Endothelial cell of umbilical vein (primary cell): ENCODE measurements around the gene VPS16. TPM values are rescaled to one million over a fixed set of nuclear protein-coding genes. Genes with fewer than 3 reads are reported as not detected.
"Not testable (repeated sequence)": the region's sequence is repeated elsewhere in the genome, so short reads cannot be mapped to it uniquely, and the experiment has no call there.

ENCODE experiments used
- BruUV-seq: library from RNA; stranded (reverse); fragments of 400-500 nt; replicated peaks from 2 replicates; lab custom pipeline; 2021; lab: Mats Ljungman, UMichigan
- CTCF ChIA-PET: fragments of 300-600, 350-600 bp; sonication (Branson Sonifier 250); formaldehyde crosslinking; loops from one replicate; lab custom pipeline; 2021; ENCODE audit warnings: antibody characterized with exemption, inconsistent platforms; lab: Charles Lee
- POLR2A ChIA-PET: fragments of 300-600, 350-600 bp; sonication (Branson Sonifier 250); formaldehyde crosslinking; loops from one replicate; lab custom pipeline; 2021; ENCODE audit warnings: antibody characterized with exemption, inconsistent platforms; lab: Charles Lee
- DNase-seq: peaks from one replicate; pipeline ENCODE4 v3.0.0-alpha.2; 2011; ENCODE audit warnings: low read depth, low spot score
- FAIRE-seq: peaks from 2 replicates; lab custom pipeline; 2011; peaks lifted over from hg19 to GRCh38; lab: Jason Lieb, UNC
- H2AFZ ChIP-seq: 2 replicates; pipeline ENCODE4 v1.6.0; 2012; ENCODE audit warnings: low read depth, low read length, control low read depth, inconsistent platforms
- H3K27ac ChIP-seq: 2 replicates; pipeline ENCODE4 v1.5.1; 2011; ENCODE audit warnings: low read depth, mild to moderate bottlenecking, control low read depth, low read length, moderate library complexity; ENCODE audit not compliant: insufficient read depth
- H3K27me3 ChIP-seq, 2 experiments: 2 replicates each; pipeline versions ENCODE4 v1.6.0 to v1.6.1; 2011; ENCODE audit warnings: low read length in 2 of 2, mixed read lengths in 1 of 2; ENCODE audit not compliant: control insufficient read depth in 2 of 2, insufficient read depth in 2 of 2
- H3K36me3 ChIP-seq, 2 experiments: 2 replicates in 1 of 2; 3 replicates in 1 of 2; pipeline ENCODE4 v1.5.1; 2011; ENCODE audit warnings: low read length in 2 of 2, mild to moderate bottlenecking in 1 of 2, moderate library complexity in 1 of 2; ENCODE audit not compliant: control insufficient read depth in 2 of 2, insufficient read depth in 2 of 2; ENCODE audit errors: extremely low read depth in 1 of 2
- H3K4me1 ChIP-seq: 3 replicates; pipeline ENCODE4 v1.5.1; 2011; ENCODE audit warnings: mild to moderate bottlenecking, low read length; ENCODE audit not compliant: control insufficient read depth, insufficient read depth; ENCODE audit errors: extremely low read depth
- H3K4me2 ChIP-seq: 2 replicates; pipeline ENCODE4 v1.6.1; 2011; ENCODE audit warnings: low read length, control low read depth, mixed read lengths; ENCODE audit not compliant: insufficient read depth
- H3K4me3 ChIP-seq, 3 experiments: fragments of 200-600 bp in 1 of 3; sonication (generic), shearing (Covaris generic) in 1 of 3; replicated peaks in 1 of 3; 2 replicates each; pipeline ENCODE4 v1.5.1; 2011 to 2016; ENCODE audit warnings: control low read depth in 3 of 3, low read length in 3 of 3, mild to moderate bottlenecking in 2 of 3, inconsistent platforms in 1 of 3, low read depth in 1 of 3, moderate library complexity in 1 of 3; ENCODE audit not compliant: insufficient read depth in 1 of 3
- H3K79me2 ChIP-seq: 2 replicates; pipeline ENCODE4 v1.6.0; 2012; ENCODE audit warnings: low read length, inconsistent platforms; ENCODE audit not compliant: control insufficient read depth, insufficient read depth
- H3K9ac ChIP-seq: replicated peaks from 2 replicates; pipeline ENCODE3; 2011; ENCODE audit warnings: low read length, control low read depth; ENCODE audit not compliant: insufficient read depth; ENCODE audit errors: extremely low read depth
- H3K9me1 ChIP-seq: replicated peaks from 3 replicates; pipeline ENCODE4 v1.6.0; 2011; ENCODE audit warnings: mild to moderate bottlenecking, low read length; ENCODE audit not compliant: control insufficient read depth, insufficient read depth; ENCODE audit errors: extremely low read depth
- H3K9me3 ChIP-seq: replicated peaks from 2 replicates; pipeline ENCODE4 v1.5.1; 2012; ENCODE audit warnings: low read length, inconsistent platforms; ENCODE audit not compliant: control insufficient read depth, insufficient read depth
- H4K20me1 ChIP-seq: replicated peaks from 2 replicates; pipeline ENCODE3; 2011; ENCODE audit warnings: mild to moderate bottlenecking, low read length; ENCODE audit not compliant: control insufficient read depth, insufficient read depth; ENCODE audit errors: extremely low read depth
- EZH2 ChIP-seq: IDR thresholded peaks from 2 replicates; pipeline ENCODE4 v1.6.1; 2012; ENCODE audit warnings: borderline replicate concordance, low read depth, mild to moderate bottlenecking, moderate library complexity, low read length, inconsistent platforms; ENCODE audit not compliant: severe bottlenecking
- FOS ChIP-seq: IDR thresholded peaks from 2 replicates; pipeline ENCODE4 v1.6.1; 2011; ENCODE audit warnings: mild to moderate bottlenecking, low read length, moderate library complexity, borderline replicate concordance; ENCODE audit not compliant: insufficient read depth
- GATA2 ChIP-seq: IDR thresholded peaks from 2 replicates; pipeline ENCODE4 v1.7.0; 2011; ENCODE audit warnings: low read depth, mild to moderate bottlenecking, moderate library complexity, mixed read lengths, low read length; ENCODE audit not compliant: insufficient read length, insufficient read depth
- JUN ChIP-seq: IDR thresholded peaks from 2 replicates; pipeline ENCODE4 v1.6.1; 2011; ENCODE audit warnings: borderline replicate concordance, low read depth; ENCODE audit not compliant: insufficient read length, insufficient read depth
- MYC ChIP-seq: IDR thresholded peaks from one replicate; pipeline ENCODE4 v1.6.1; 2011; ENCODE audit warnings: mild to moderate bottlenecking, low read depth, low read length
- POLR2A ChIP-seq: IDR thresholded peaks from 2 replicates; pipeline ENCODE4 v1.6.1; 2012; ENCODE audit warnings: low read depth, mild to moderate bottlenecking, control low read depth, low read length
- POLR2AphosphoS5 ChIP-seq: IDR thresholded peaks from 2 replicates; pipeline ENCODE4 v1.6.1; 2012; ENCODE audit warnings: low read depth, mild to moderate bottlenecking, control low read depth, low read length, moderate library complexity; ENCODE audit not compliant: insufficient read depth
- dilution Hi-C: fragments of 300-500 bp; cut with MboI; formaldehyde crosslinking; loops from one replicate; pipeline ENCODE4 v1.15.0; 2019; ENCODE audit warnings: low sequenced_read_pairs; ENCODE audit not compliant: extremely low pct_ligation_motif_present
- intact Hi-C: fragments of 100-400 bp; cut with micrococcal nuclease; formaldehyde crosslinking; loops from one replicate; pipeline ENCODE4 v1.10.0; 2022
- polyA plus RNA-seq, 4 experiments: library from polyadenylated mRNA; depleted of rRNA in 3 of 4; stranded (reverse) in 3 of 4; unstranded in 1 of 4; fragments of >200 nt; gene quantifications; 2 replicates each; pipeline versions ENCODE4 v1.2.1 to v1.2.3, GENCODE V29; 2011 to 2012; ENCODE audit warnings: missing spikeins in 1 of 4
- total RNA-seq: library from RNA; stranded (reverse); gene quantifications from 2 replicates; pipeline ENCODE4 v1.2.3, GENCODE V29; 2021
- TF ChIP-seq, protein P1 (sequence below): IDR thresholded peaks from 2 replicates; pipeline ENCODE4 v1.6.1; 2011; ENCODE audit not compliant: insufficient read depth, insufficient read length
- TF ChIP-seq, protein P2 (sequence below), 2 donors: IDR thresholded peaks; 1 replicate in 1 of 2; 2 replicates in 1 of 2; pipeline ENCODE4 v1.5.1; 2011; ENCODE audit warnings: low read length in 2 of 2, mild to moderate bottlenecking in 2 of 2, moderate library complexity in 2 of 2, control low read depth in 1 of 2, inconsistent platforms in 1 of 2, low read depth in 1 of 2; ENCODE audit not compliant: insufficient read depth in 1 of 2; ENCODE audit errors: extremely low read depth in 1 of 2

VPS16 gene
- total and polyA plus RNA-seq, 2 donors (not counting 3 experiments of a cell fraction or from before 2014, with no cell fraction given), result 37.6 to 42.3 TPM

DNA sequence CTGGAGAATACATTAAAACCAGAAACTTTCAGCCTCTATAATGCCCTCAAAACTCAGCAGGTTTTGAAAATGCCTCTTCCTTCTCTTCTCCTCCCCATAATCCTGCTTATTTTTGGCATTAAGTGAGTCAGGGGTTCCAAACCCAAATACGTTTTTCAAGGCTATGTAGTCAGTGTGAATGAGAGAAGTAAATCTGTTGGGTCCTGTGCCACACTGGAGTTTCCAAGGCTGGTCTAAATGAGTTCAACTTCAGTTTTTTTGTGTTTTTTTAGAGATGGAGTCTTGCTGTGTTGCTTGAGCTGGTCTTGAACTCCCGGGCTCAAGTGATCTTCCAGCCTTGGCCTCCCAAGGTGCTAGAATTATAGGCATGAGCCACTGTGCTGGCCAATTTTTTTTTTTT, 53.7 kb downstream of the VPS16 start:
- no peak overlapping the region for H3K4me2 ChIP-seq
- ChIA-PET POLR2A (no interaction called here), CTCF (no interaction called here)
- H3K79me2 ChIP-seq, result peaks cover 74% of the 10 kb centered on the region
- no peak overlapping the region for H2AFZ ChIP-seq
- no peaks in the 10 kb centered on the region for H3K36me3 ChIP-seq
- BruUV-seq, result no TSS peak
- peaks cover 17% of the 10 kb centered on the region for H3K4me1 ChIP-seq
- dilution Hi-C loops, result no loop called here
- no peaks in the 10 kb centered on the region for H3K27me3 ChIP-seq
- H3K9ac ChIP-seq, result no peak overlapping the region
- no peak overlapping the region for H3K27ac ChIP-seq
- TF ChIP-seq FOS, result no peak
- TF ChIP-seq, protein P1, sequence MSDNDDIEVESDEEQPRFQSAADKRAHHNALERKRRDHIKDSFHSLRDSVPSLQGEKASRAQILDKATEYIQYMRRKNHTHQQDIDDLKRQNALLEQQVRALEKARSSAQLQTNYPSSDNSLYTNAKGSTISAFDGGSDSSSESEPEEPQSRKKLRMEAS, result no peak
- no peak for TF ChIP-seq MYC
- TF ChIP-seq POLR2AphosphoS5, result no peak
- no peak for TF ChIP-seq POLR2A
- TF ChIP-seq, protein P2, sequence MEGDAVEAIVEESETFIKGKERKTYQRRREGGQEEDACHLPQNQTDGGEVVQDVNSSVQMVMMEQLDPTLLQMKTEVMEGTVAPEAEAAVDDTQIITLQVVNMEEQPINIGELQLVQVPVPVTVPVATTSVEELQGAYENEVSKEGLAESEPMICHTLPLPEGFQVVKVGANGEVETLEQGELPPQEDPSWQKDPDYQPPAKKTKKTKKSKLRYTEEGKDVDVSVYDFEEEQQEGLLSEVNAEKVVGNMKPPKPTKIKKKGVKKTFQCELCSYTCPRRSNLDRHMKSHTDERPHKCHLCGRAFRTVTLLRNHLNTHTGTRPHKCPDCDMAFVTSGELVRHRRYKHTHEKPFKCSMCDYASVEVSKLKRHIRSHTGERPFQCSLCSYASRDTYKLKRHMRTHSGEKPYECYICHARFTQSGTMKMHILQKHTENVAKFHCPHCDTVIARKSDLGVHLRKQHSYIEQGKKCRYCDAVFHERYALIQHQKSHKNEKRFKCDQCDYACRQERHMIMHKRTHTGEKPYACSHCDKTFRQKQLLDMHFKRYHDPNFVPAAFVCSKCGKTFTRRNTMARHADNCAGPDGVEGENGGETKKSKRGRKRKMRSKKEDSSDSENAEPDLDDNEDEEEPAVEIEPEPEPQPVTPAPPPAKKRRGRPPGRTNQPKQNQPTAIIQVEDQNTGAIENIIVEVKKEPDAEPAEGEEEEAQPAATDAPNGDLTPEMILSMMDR (IDR thresholded peaks at IDR 0.05; ENCODE audit: extremely low read depth in 1 of 2, insufficient read depth in 1 of 2, low read depth in 1 of 2, low read length in 2 of 2), result no peak
- no peak for TF ChIP-seq JUN
- TF ChIP-seq GATA2, result no peak
- no peak for TF ChIP-seq EZH2
- FAIRE-seq (no peak), DNase-seq (no peak)
- intact Hi-C loops, result no loop called here
- H3K4me3 ChIP-seq, result no peak overlapping the region
- no peaks in the 10 kb centered on the region for H4K20me1 ChIP-seq
- no peaks in the 10 kb centered on the region for H3K9me1 ChIP-seq
- H3K9me3 ChIP-seq, result no peaks in the 10 kb centered on the region

DNA sequence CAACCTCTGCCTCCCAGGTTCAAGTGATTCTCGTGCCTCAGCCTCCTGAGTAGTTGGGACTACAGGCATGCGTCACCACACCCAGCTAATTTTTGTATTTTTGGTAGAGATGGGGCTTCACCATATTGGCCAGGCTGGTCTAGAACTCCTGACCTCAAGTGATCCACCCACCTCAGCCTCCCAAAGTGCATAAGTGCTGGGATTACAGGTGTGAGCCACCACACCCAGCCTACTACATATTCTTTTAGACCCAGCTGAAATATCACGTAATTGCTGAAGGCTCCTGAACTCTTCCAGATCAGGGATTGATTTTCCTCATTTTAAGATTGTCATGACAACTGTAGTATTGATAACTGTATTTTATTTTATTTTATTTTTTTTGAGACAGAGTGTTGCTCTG, 54.6 kb downstream of the VPS16 start:
- dilution Hi-C loops, FAIRE-seq, H4K20me1 ChIP-seq, H2AFZ ChIP-seq, DNase-seq, H3K27ac ChIP-seq, H3K4me2 ChIP-seq, POLR2A ChIA-PET, intact Hi-C loops, H3K36me3 ChIP-seq, BruUV-seq, H3K9me1 ChIP-seq, H3K4me3 ChIP-seq, H3K9me3 ChIP-seq, H3K9ac ChIP-seq, H3K27me3 ChIP-seq: not testable (repeated sequence)
- Histone ChIP-seq H3K79me2 (peaks cover 75% of the 10 kb centered on the region), H3K4me1 (peaks cover 17% of the 10 kb centered on the region)
- CTCF ChIA-PET, result interaction anchor here (0.6 kb wide), 1 partner anchor 73 kb away, joined by 3 read pairs; no protein-coding TSS in a partner anchor
